ENCODE results near the gene KLHL7.
A peak's percentile ranks its signal among the peaks of the same experiment; 100 is the strongest.

The KLHL7 gene

DNA sequence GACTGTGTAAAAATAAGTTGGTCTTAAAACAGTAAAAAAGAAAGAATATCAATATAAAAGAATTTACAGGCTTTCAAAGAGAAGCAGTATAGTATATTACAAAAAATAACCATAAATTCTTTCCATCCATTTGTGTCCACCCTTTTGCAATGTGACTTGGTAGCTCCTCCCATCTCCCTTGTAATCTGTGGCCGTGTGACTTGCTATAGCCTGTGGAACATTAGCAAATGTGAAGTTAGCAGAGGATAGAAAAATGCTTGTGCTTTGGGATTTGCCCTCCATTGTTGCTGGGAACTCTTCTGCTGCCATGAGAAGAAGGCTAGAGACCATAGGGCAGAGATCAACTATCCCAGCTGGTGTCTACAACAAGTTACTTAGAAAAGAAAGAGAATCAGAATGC is 30.2 kb downstream of the KLHL7 start:
- Histone ChIP-seq H3K4me1 (ENCODE audit: insufficient read depth, low read length) (peaks cover 9% of the 10 kb centered on the region; the same call in 1 of the 2 replicates), H3K36me3 (ENCODE audit: insufficient read depth, low read length) (peaks cover 13% of the 10 kb centered on the region), H3K27ac (ENCODE audit: low read depth, low read length) (no peak overlapping the region), H3K4me3 (ENCODE audit: low read length) (no peak overlapping the region), H3K9ac (ENCODE audit: low read depth, low read length) (no peak overlapping the region), H3K9me3 (ENCODE audit: insufficient read depth, low read depth, low read length) (no peaks in the 10 kb centered on the region; the same call in 1 of the 2 replicates), H3K27me3 (ENCODE audit: insufficient read depth, low read length) (no peaks in the 10 kb centered on the region)
- 78% methylated on average over 1 of the region's 1 CpG for WGBS

GRCh38 chr7:23136216-23136615 is 30.6 kb downstream of the KLHL7 start:
- Histone ChIP-seq H3K27me3 (ENCODE audit: insufficient read depth, low read length) (no peaks in the 10 kb centered on the region), H3K4me3 (ENCODE audit: low read length) (no peak overlapping the region), H3K9me3 (ENCODE audit: insufficient read depth, low read depth, low read length) (no peaks in the 10 kb centered on the region; the same call in 1 of the 2 replicates), H3K27ac (ENCODE audit: low read depth, low read length) (peak overlapping the region; percentile 35; the same call in 1 of the 2 replicates), H3K36me3 (ENCODE audit: insufficient read depth, low read length) (peaks cover 14% of the 10 kb centered on the region), H3K9ac (ENCODE audit: low read depth, low read length) (no peak overlapping the region), H3K4me1 (ENCODE audit: insufficient read depth, low read length) (peaks cover 9% of the 10 kb centered on the region; the same call in 1 of the 2 replicates)
- WGBS, result 90% methylated on average over 1 of the region's 1 CpG

DNA sequence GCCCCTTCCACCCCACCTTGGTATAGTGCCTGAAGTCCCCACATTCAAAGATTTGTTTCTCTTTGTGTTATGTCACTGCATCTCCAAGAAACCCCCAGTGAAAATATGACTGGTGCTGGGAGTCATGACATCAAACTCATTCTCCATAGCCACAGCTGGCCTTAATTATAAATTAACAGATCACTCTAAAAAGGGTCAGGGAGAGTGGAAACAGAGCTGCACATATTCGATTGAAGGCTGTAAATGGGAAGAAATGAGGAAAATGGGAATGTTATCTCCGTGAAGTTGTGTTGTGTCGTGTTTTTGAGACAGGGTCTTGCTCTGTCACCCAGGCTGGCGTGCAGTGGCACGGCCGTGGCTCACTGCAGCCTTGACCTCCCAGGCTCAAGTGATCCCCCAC is 52.1 kb downstream of the KLHL7 start:
- H3K4me3 ChIP-seq (ENCODE audit: low read length), result no peak overlapping the region
- H3K9me3 ChIP-seq (ENCODE audit: insufficient read depth, low read depth, low read length), result no peaks in the 10 kb centered on the region
- no peak overlapping the region for H3K27ac ChIP-seq (ENCODE audit: low read depth, low read length)
- peaks cover 45% of the 10 kb centered on the region for H3K36me3 ChIP-seq (ENCODE audit: insufficient read depth, low read length)
- H3K9ac ChIP-seq (ENCODE audit: low read depth, low read length), result no peak overlapping the region
- no peaks in the 10 kb centered on the region for H3K27me3 ChIP-seq (ENCODE audit: insufficient read depth, low read length)
- 80% methylated on average over 6 of the region's 6 CpGs for WGBS
- H3K4me1 ChIP-seq (ENCODE audit: insufficient read depth, low read length), result no peaks in the 10 kb centered on the region

DNA sequence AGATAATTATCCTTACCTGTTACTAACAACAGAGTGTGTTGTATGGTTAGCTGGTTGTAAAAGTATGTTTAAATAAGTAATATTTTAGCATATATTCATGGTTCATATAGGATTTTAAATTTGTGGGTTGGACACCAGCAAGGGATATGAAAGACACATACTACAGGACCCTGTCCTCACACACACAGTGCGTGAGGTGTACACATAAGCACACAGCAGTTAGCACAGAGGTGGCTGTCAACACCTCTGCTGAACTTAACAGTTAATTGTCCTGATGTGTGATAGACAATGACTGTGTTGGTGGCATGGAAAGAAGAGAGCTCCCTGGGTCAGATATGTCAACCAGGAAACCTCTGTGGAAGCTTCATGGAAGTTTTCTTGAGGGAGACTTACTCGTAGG is 53.0 kb downstream of the KLHL7 start:
- Histone ChIP-seq H3K9ac (ENCODE audit: low read depth, low read length) (no peak overlapping the region), H3K36me3 (ENCODE audit: insufficient read depth, low read length) (peaks cover 36% of the 10 kb centered on the region), H3K27me3 (ENCODE audit: insufficient read depth, low read length) (no peaks in the 10 kb centered on the region), H3K27ac (ENCODE audit: low read depth, low read length) (no peak overlapping the region), H3K4me1 (ENCODE audit: insufficient read depth, low read length) (no peaks in the 10 kb centered on the region), H3K9me3 (ENCODE audit: insufficient read depth, low read depth, low read length) (no peaks in the 10 kb centered on the region), H3K4me3 (ENCODE audit: low read length) (no peak overlapping the region)
- WGBS, result 96% methylated on average over 2 of the region's 2 CpGs

DNA sequence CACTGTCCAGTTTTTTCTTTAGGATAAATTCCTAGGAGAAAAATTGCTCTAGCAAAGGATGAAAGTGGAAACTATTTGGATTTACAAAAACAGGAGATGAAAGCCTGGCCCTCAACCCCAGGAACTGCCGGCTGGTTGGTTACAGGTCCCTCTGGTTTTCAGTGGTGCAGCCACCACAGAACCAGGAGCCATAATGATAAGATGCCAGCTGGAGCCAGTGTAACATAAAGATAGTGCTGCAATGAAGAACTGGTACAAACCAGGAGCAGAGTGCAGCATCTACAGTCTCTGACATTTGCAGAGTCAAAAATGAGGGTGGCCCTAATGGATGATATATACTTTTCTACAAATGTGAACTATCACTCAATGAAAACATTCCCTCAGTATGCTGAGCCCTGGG is 55.9 kb downstream of the KLHL7 start:
- Histone ChIP-seq H3K9ac (ENCODE audit: low read depth, low read length) (no peak overlapping the region), H3K36me3 (ENCODE audit: insufficient read depth, low read length) (peaks cover 16% of the 10 kb centered on the region)
- 91% methylated on average over 1 of the region's 1 CpG for WGBS

GRCh38 chr7:23164846-23165245 is 59.3 kb downstream of the KLHL7 start:
- Histone ChIP-seq H3K4me1 (ENCODE audit: insufficient read depth, low read length) (no peaks in the 10 kb centered on the region), H3K27me3 (ENCODE audit: insufficient read depth, low read length) (no peaks in the 10 kb centered on the region)
- 90% methylated on average over 3 of the region's 3 CpGs for WGBS

More for the DNA sequence above, 55.9 kb downstream of the KLHL7 start:
- H3K9me3 ChIP-seq (ENCODE audit: insufficient read depth, low read depth, low read length), result no peaks in the 10 kb centered on the region
- no peak overlapping the region for H3K27ac ChIP-seq (ENCODE audit: low read depth, low read length)
- no peaks in the 10 kb centered on the region for H3K27me3 ChIP-seq (ENCODE audit: insufficient read depth, low read length)
- H3K4me3 ChIP-seq (ENCODE audit: low read length), result no peak overlapping the region
- no peaks in the 10 kb centered on the region for H3K4me1 ChIP-seq (ENCODE audit: insufficient read depth, low read length)

DNA sequence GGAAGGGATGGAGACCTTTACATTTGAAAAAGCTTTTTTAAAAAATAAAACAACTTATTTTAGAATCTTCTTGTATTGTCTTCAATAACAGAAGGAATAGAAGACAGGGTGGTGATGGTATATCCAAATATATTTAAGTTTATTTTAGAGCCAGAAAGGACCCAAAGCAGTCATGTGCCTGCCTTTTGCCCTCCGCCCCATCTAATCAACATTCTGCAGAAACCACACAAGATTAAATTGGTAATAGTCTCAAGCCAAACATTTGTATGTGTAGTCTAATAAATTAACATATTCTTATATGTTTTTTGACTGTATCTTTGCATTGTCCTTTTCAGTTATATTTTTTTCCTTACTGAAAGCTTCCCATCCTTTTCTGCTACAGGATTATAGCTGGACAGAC is 59.7 kb downstream of the KLHL7 start:
- no CpG with 5 or more reads among the region's 1 CpG for WGBS
- no peak overlapping the region for H3K4me3 ChIP-seq (ENCODE audit: low read length)
- H3K27me3 ChIP-seq (ENCODE audit: insufficient read depth, low read length), result no peaks in the 10 kb centered on the region
- peaks cover 25% of the 10 kb centered on the region for H3K36me3 ChIP-seq (ENCODE audit: insufficient read depth, low read length)
- H3K9me3 ChIP-seq (ENCODE audit: insufficient read depth, low read depth, low read length), result no peaks in the 10 kb centered on the region
- no peak overlapping the region for H3K27ac ChIP-seq (ENCODE audit: low read depth, low read length)
- no peaks in the 10 kb centered on the region for H3K4me1 ChIP-seq (ENCODE audit: insufficient read depth, low read length)
- no peak overlapping the region for H3K9ac ChIP-seq (ENCODE audit: low read depth, low read length)

More at GRCh38 chr7:23164846-23165245, 59.3 kb downstream of the KLHL7 start:
- no peak overlapping the region for H3K27ac ChIP-seq (ENCODE audit: low read depth, low read length)
- peaks cover 22% of the 10 kb centered on the region for H3K36me3 ChIP-seq (ENCODE audit: insufficient read depth, low read length)
- H3K9ac ChIP-seq (ENCODE audit: low read depth, low read length), result no peak overlapping the region
- no peaks in the 10 kb centered on the region for H3K9me3 ChIP-seq (ENCODE audit: insufficient read depth, low read depth, low read length)
- H3K4me3 ChIP-seq (ENCODE audit: low read length), result no peak overlapping the region

DNA sequence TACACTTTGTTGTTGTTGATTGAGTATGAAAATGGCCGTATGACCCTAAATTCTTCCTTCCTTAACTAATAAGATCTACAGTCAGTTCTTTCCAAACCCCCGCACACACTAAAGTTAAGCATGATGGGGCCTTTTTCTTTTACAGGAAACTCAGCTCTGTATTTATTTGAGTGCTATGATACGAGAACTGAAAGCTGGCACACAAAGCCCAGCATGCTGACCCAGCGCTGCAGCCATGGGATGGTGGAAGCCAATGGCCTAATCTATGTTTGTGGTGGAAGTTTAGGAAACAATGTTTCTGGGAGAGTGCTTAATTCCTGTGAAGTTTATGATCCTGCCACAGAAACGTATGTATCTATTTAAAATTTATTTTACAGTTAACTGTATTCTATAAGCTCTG is 62.1 kb downstream of the KLHL7 start:
- no peaks in the 10 kb centered on the region for H3K4me1 ChIP-seq (ENCODE audit: insufficient read depth, low read length)
- H3K27ac ChIP-seq (ENCODE audit: low read depth, low read length), result no peak overlapping the region
- H3K9me3 ChIP-seq (ENCODE audit: insufficient read depth, low read depth, low read length), result no peaks in the 10 kb centered on the region
- peaks cover 30% of the 10 kb centered on the region for H3K36me3 ChIP-seq (ENCODE audit: insufficient read depth, low read length)
- no peak overlapping the region for H3K4me3 ChIP-seq (ENCODE audit: low read length)
- no peak overlapping the region for H3K9ac ChIP-seq (ENCODE audit: low read depth, low read length)
- no peaks in the 10 kb centered on the region for H3K27me3 ChIP-seq (ENCODE audit: insufficient read depth, low read length)
- WGBS, result 96% methylated on average over 4 of the region's 5 CpGs

GRCh38 chr7:23168111-23168885 is 62.7 kb downstream of the KLHL7 start:
- Histone ChIP-seq H3K4me1 (ENCODE audit: insufficient read depth, low read length) (no peaks in the 10 kb centered on the region), H3K9ac (ENCODE audit: low read depth, low read length) (no peak overlapping the region), H3K36me3 (ENCODE audit: insufficient read depth, low read length) (peaks cover 36% of the 10 kb centered on the region), H3K4me3 (ENCODE audit: low read length) (no peak overlapping the region), H3K27me3 (ENCODE audit: insufficient read depth, low read length) (no peaks in the 10 kb centered on the region), H3K27ac (ENCODE audit: low read depth, low read length) (no peak overlapping the region), H3K9me3 (ENCODE audit: insufficient read depth, low read depth, low read length) (no peaks in the 10 kb centered on the region)
- WGBS, result 96% methylated on average over 7 of the region's 8 CpGs

DNA sequence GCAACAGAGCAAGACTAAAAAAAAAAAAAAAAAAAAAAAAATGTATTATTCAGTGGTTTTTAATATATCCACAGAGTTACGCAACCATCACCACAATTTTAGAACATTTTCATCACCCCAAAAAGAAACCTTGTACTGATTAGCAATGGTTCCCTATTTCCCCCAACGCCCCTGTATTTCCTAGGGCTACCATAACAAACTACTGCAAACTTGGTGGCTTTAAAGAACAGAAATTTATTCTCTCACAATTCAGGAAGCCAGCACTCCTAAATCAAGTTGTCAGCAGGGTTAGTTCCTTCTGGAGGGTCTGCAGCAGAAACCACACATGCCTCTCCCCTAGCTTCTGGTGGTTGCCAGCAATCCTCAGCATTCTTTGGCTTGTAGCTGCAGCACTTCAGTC is 70.4 kb downstream of the KLHL7 start:
- no peaks in the 10 kb centered on the region for H3K4me1 ChIP-seq (ENCODE audit: insufficient read depth, low read length)
- H3K9ac ChIP-seq (ENCODE audit: low read depth, low read length), result no peak overlapping the region
- no peak overlapping the region for H3K27ac ChIP-seq (ENCODE audit: low read depth, low read length)
- WGBS, result 96% methylated on average over 2 of the region's 2 CpGs
- H3K36me3 ChIP-seq (ENCODE audit: insufficient read depth, low read length), result peaks cover 29% of the 10 kb centered on the region
- no peaks in the 10 kb centered on the region for H3K27me3 ChIP-seq (ENCODE audit: insufficient read depth, low read length)
- H3K4me3 ChIP-seq (ENCODE audit: low read length), result no peak overlapping the region
- H3K9me3 ChIP-seq (ENCODE audit: insufficient read depth, low read depth, low read length), result no peaks in the 10 kb centered on the region

DNA sequence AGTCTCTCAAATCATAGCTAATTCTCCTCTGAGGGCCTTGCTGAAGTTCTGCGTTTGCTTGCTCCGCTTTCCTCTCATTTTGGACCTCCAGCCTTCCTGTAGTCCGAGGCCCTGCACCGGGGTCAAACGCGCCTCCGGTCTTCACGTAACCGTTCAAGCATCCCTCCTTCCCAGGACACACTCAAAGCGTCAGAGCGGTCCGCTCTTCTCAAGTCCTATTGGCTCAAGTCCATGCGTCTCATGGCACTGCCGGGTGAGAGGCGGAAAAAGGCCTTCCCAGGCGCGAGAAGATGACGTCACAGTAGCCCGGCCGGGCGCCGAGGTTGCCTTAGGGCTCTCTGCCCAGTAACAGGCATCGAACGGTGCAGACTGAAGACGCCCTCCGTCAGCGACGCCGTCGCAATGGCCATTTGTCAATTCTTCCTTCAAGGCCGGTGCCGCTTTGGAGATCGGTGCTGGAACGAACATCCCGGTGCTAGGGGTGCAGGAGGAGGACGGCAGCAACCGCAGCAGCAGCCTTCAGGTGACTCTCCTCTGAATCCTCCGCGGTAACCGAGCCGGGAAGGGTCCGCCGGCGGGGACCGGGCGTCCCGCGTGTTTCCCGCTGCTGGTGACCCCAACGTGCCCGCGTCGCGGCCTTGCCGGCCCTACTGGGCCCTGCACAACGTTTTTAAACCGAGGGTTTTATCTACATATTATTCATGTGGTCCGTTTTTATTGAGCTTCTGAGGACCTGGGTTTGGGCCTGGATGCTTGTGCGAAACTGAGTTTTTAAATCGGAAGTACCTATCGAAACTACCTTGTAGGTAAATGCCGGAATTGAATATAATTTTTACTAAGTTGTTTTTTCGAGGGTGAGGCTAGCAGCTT is 76.3 kb downstream of the KLHL7 start, which contains the start of gene NUP42:
Gene NUP42 (plus strand): TSS at position 365 of the 870 bp plus-strand sequence. CDS start 38 bp downstream, at position 403.
- no peaks in the 10 kb centered on the region for H3K27me3 ChIP-seq (ENCODE audit: insufficient read depth, low read length)
- H3K9ac ChIP-seq (ENCODE audit: low read depth, low read length), result peak within 1 kb of the TSS; percentile 94
- WGBS, result under 1% methylated on average over 63 of the region's 63 CpGs
- peak within 1 kb of the TSS; percentile 82 for H3K27ac ChIP-seq (ENCODE audit: low read depth, low read length)
- H3K9me3 ChIP-seq (ENCODE audit: insufficient read depth, low read depth, low read length), result no peaks in the 10 kb centered on the region
- peak within 1 kb of the TSS; percentile 84 for H3K4me3 ChIP-seq (ENCODE audit: low read length)
- no peaks in the 10 kb centered on the region; the same call in 1 of the 2 replicates for H3K4me1 ChIP-seq (ENCODE audit: insufficient read depth, low read length)
- peaks cover 27% of the 10 kb centered on the region for H3K36me3 ChIP-seq (ENCODE audit: insufficient read depth, low read length)
